Measurements from ENCODE around the gene PAK5. TPM values are rescaled to one million over a fixed set of nuclear protein-coding genes. Genes with fewer than 3 reads are reported as not detected.

PAK5 gene
- polyA plus RNA-seq, 4 donors: 0.27 to 0.60 (median 0.52) TPM

GRCh38 chr20:9583151-9583550 is 255.7 kb downstream of the PAK5 start:
- DNase-seq (ENCODE audit: low read depth in 4 of 4, low spot score in 3 of 4): no peak

- DNase-seq (ENCODE audit: low read depth in 4 of 4, low spot score in 3 of 4): no peak
Measured at GRCh38 chr20:9582137-9582536, 256.7 kb downstream of the PAK5 start.

- no peak for DNase-seq (ENCODE audit: low read depth in 4 of 4, low spot score in 3 of 4)
Measured at GRCh38 chr20:9581509-9581908, 257.4 kb downstream of the PAK5 start.

GRCh38 chr20:9578594-9578993 is 260.3 kb downstream of the PAK5 start:
- DNase-seq (ENCODE audit: low read depth in 4 of 4, low spot score in 3 of 4): no peak

- DNase-seq (ENCODE audit: low read depth in 4 of 4, low spot score in 3 of 4): no peak
Measured at GRCh38 chr20:9577397-9577796, 261.5 kb downstream of the PAK5 start.

GRCh38 chr20:9576695-9577094 is 262.2 kb downstream of the PAK5 start:
- no peak for DNase-seq (ENCODE audit: low read depth in 4 of 4, low spot score in 3 of 4)

- no peak for DNase-seq (ENCODE audit: low read depth in 4 of 4, low spot score in 3 of 4)
Measured at GRCh38 chr20:9575836-9576235, 263.0 kb downstream of the PAK5 start.

GRCh38 chr20:9574776-9575175 is 264.1 kb downstream of the PAK5 start:
- no peak for DNase-seq (ENCODE audit: low read depth in 4 of 4, low spot score in 3 of 4)

GRCh38 chr20:9574181-9574580 is 264.7 kb downstream of the PAK5 start:
- no peak for DNase-seq (ENCODE audit: low read depth in 4 of 4, low spot score in 3 of 4)

GRCh38 chr20:9573335-9574151 is 265.3 kb downstream of the PAK5 start:
- peak in 1 of 4 donors; percentile 12 for DNase-seq (ENCODE audit: low read depth in 4 of 4, low spot score in 3 of 4)

- no peak for DNase-seq (ENCODE audit: low read depth in 4 of 4, low spot score in 3 of 4)
Measured at GRCh38 chr20:9572670-9573069, 266.2 kb downstream of the PAK5 start.

- DNase-seq (ENCODE audit: low read depth in 4 of 4, low spot score in 3 of 4): no peak
Measured at GRCh38 chr20:9571783-9572182, 267.1 kb downstream of the PAK5 start.

GRCh38 chr20:9570612-9571011 is 268.3 kb downstream of the PAK5 start:
- DNase-seq (ENCODE audit: low read depth in 4 of 4, low spot score in 3 of 4): no peak

GRCh38 chr20:9566977-9567376 is 271.9 kb downstream of the PAK5 start:
- no peak for DNase-seq (ENCODE audit: low read depth in 4 of 4, low spot score in 3 of 4)

GRCh38 chr20:9565910-9566550 is 272.8 kb downstream of the PAK5 start:
- no peak for DNase-seq (ENCODE audit: low read depth in 4 of 4, low spot score in 3 of 4)

GRCh38 chr20:9557411-9557810 is 281.5 kb downstream of the PAK5 start:
- DNase-seq (ENCODE audit: low read depth in 4 of 4, low spot score in 3 of 4): no peak

GRCh38 chr20:9555781-9556180 is 283.1 kb downstream of the PAK5 start:
- no peak for DNase-seq (ENCODE audit: low read depth in 4 of 4, low spot score in 3 of 4)

- DNase-seq (ENCODE audit: low read depth in 4 of 4, low spot score in 3 of 4): no peak
Measured at GRCh38 chr20:9551808-9552550, 286.9 kb downstream of the PAK5 start.

- no peak for DNase-seq (ENCODE audit: low read depth in 4 of 4, low spot score in 3 of 4)
Measured at GRCh38 chr20:9550871-9551270, 288.0 kb downstream of the PAK5 start.

GRCh38 chr20:9550283-9550682 is 288.6 kb downstream of the PAK5 start:
- DNase-seq (ENCODE audit: low read depth in 4 of 4, low spot score in 3 of 4): no peak

- no peak for DNase-seq (ENCODE audit: low read depth in 4 of 4, low spot score in 3 of 4)
Measured at GRCh38 chr20:9543214-9543613, 295.7 kb downstream of the PAK5 start.

GRCh38 chr20:9535449-9535848 is 303.4 kb downstream of the PAK5 start:
- no peak for DNase-seq (ENCODE audit: low read depth in 4 of 4, low spot score in 3 of 4)

Measured in left renal pelvis (tissue), 4 donors.